K562 (cell line): ENCODE data around the gene SLC20A1. TPM values are rescaled to one million over a fixed set of nuclear protein-coding genes. Genes with fewer than 3 reads are reported as not detected.

Experiments
- BCOR ChIP-seq: fragments of 450-650 bp; IDR thresholded peaks from 2 replicates; pipeline ENCODE4 v1.6.1; 2016
- CEBPB ChIP-seq: fragments of 450-650 bp; IDR thresholded peaks from 2 replicates; pipeline ENCODE4 v1.6.1; 2016; ENCODE audit warnings: missing genetic modification characterization, missing compliant biosample characterization
- CEBPZ ChIP-seq: fragments of 150-350 bp; IDR thresholded peaks from 2 replicates; pipeline ENCODE4 v1.6.1; 2014; ENCODE audit warnings: low read depth, mild to moderate bottlenecking, low read length, borderline replicate concordance
- CHD4 ChIP-seq: fragments of 200-600 bp; sonication (generic); IDR thresholded peaks from 3 replicates; pipeline ENCODE4 v1.6.1; 2012; ENCODE audit warnings: low read depth, mild to moderate bottlenecking, mixed read lengths, low read length, inconsistent platforms; ENCODE audit not compliant: insufficient read depth, insufficient replicate concordance, poor library complexity, severe bottlenecking
- CSDE1 ChIP-seq, 2 experiments: fragments of 450-650 bp; IDR thresholded peaks; 2 replicates each; pipeline ENCODE4 v1.6.1; 2016; ENCODE audit warnings: mild to moderate bottlenecking in 1 of 2
- ELK3 ChIP-seq: fragments of 450-650 bp; formaldehyde crosslinking; IDR thresholded peaks from 2 replicates; pipeline ENCODE4 v1.4.0; 2020; ENCODE audit warnings: mild to moderate bottlenecking
- FOXA3 ChIP-seq, 2 experiments: fragments of 450-650 bp in 1 of 2; sonication (generic) in 1 of 2; formaldehyde crosslinking; IDR thresholded peaks in 1 of 2; conservative IDR thresholded peaks in 1 of 2; 2 replicates each; pipeline versions ENCODE4 v1.4.0 to v1.8.0; 2020 to 2022; ENCODE audit warnings: mild to moderate bottlenecking in 2 of 2, missing genetic modification reagents in 1 of 2
- FOXO4 ChIP-seq: fragments of 450-650 bp; formaldehyde crosslinking; IDR thresholded peaks from 2 replicates; pipeline ENCODE4 v1.4.0; 2020; ENCODE audit warnings: mild to moderate bottlenecking, moderate library complexity
- GABPA ChIP-seq: fragments of 200-800 bp; sonication (Bioruptor generic); conservative IDR thresholded peaks from 2 replicates; pipeline ENCODE4 v1.6.1; 2016; ENCODE audit warnings: low read depth, missing genetic modification characterization, missing compliant biosample characterization
- KDM2B ChIP-seq: fragments of 250-450 bp; sonication (Bioruptor Pico); IDR thresholded peaks from 2 replicates; pipeline ENCODE4 v1.8.0; 2021; ENCODE audit warnings: mild to moderate bottlenecking, moderate library complexity
- MCM2 ChIP-seq: fragments of 450-650 bp; IDR thresholded peaks from 2 replicates; pipeline ENCODE4 v1.6.1; 2017; ENCODE audit warnings: low read depth, mild to moderate bottlenecking
- NCOA1 ChIP-seq: fragments of 450-650 bp; IDR thresholded peaks from 2 replicates; pipeline ENCODE4 v1.6.1; 2016; ENCODE audit warnings: low read depth
- NFIC ChIP-seq: fragments of 450-650 bp; IDR thresholded peaks from 2 replicates; pipeline ENCODE4 v1.6.1; 2017; ENCODE audit warnings: mild to moderate bottlenecking, inconsistent platforms
- NR2C2 ChIP-seq, 2 experiments: fragments of 200-800 bp in 1 of 2; sonication (Bioruptor generic) in 1 of 2; sonication (generic) in 1 of 2; formaldehyde crosslinking in 1 of 2; IDR thresholded peaks; 2 replicates each; pipeline versions ENCODE4 v1.6.1 to v1.8.0; 2016 to 2022; ENCODE audit warnings: mild to moderate bottlenecking in 1 of 2, missing compliant biosample characterization in 1 of 2, missing genetic modification characterization in 1 of 2, missing genetic modification reagents in 1 of 2
- POLR2AphosphoS2 ChIP-seq: IDR thresholded peaks from 2 replicates; pipeline ENCODE4 v1.6.1; 2012; ENCODE audit warnings: low read length, improper control_type of control experiment
- RBM39 ChIP-seq: fragments of 200-400 bp; formaldehyde crosslinking; optimal IDR thresholded peaks from 2 replicates; pipeline ENCODE3; 2018; ENCODE audit warnings: low read depth, low read length
- RFX7 ChIP-seq: fragments of 250-450 bp; sonication (Bioruptor Pico); IDR thresholded peaks from 2 replicates; pipeline ENCODE4 v1.5.1; 2021; ENCODE audit warnings: mild to moderate bottlenecking
- SIN3A ChIP-seq, 2 experiments: fragments of 150-350 bp in 1 of 2; IDR thresholded peaks; 2 replicates each; pipeline ENCODE4 v1.6.1; 2011 to 2016; ENCODE audit warnings: borderline replicate concordance in 2 of 2, low read depth in 2 of 2, low read length in 2 of 2, mild to moderate bottlenecking in 2 of 2, moderate library complexity in 2 of 2; ENCODE audit not compliant: control insufficient read depth in 1 of 2
- SLC30A9 ChIP-seq: fragments of 250-450 bp; sonication (Bioruptor Pico); IDR thresholded peaks from 2 replicates; pipeline ENCODE4 v1.8.0; 2022; ENCODE audit warnings: mild to moderate bottlenecking, moderate library complexity
- TAF15 ChIP-seq: fragments of 200-400 bp; formaldehyde crosslinking; IDR thresholded peaks from 2 replicates; pipeline ENCODE4 v1.6.1; 2017; ENCODE audit warnings: mild to moderate bottlenecking, low read depth, low read length, moderate library complexity
- ZBTB8A ChIP-seq: fragments of 450-650 bp; IDR thresholded peaks from 2 replicates; pipeline ENCODE4 v1.6.1; 2018; ENCODE audit warnings: mild to moderate bottlenecking, moderate library complexity; ENCODE audit not compliant: partially characterized antibody
- ZNF699 ChIP-seq: fragments of 250-450 bp; sonication (Bioruptor Pico); IDR thresholded peaks from 2 replicates; pipeline ENCODE4 v1.8.0; 2021; ENCODE audit warnings: mild to moderate bottlenecking, moderate library complexity; ENCODE audit not compliant: insufficient replicate concordance
- ZSCAN29 ChIP-seq: fragments of 450-650 bp; IDR thresholded peaks from 2 replicates; pipeline ENCODE4 v1.6.1; 2017
- polyA plus RNA-seq, 8 experiments: library from polyadenylated mRNA; depleted of rRNA in 4 of 8; stranded (reverse) in 5 of 8; unstranded in 3 of 8; fragments of >200 nt; fragmentation: Nextera tagmentation in 2 of 8; fragmentation: Illumina TruSeq in 1 of 8; extraction: Ambion mirVana in 2 of 8; extraction: Trizol in 1 of 8; gene quantifications; 2 replicates each; pipeline versions ENCODE4 v1.2.1 to v1.2.3, GENCODE V29; 2011 to 2014; ENCODE audit warnings: inconsistent platforms in 1 of 8, missing spikeins in 1 of 8
- total RNA-seq, 7 experiments: library from RNA; depleted of rRNA in 6 of 7; stranded (reverse); fragments of >200 nt in 6 of 7; fragmentation: Illumina TruSeq in 2 of 7; extraction: Trizol in 2 of 7; gene quantifications; 2 replicates each; pipeline versions ENCODE4 v1.2.1 to v1.2.3, GENCODE V29; 2011 to 2021; ENCODE audit warnings: low replicate concordance in 1 of 7

SLC20A1 gene
- total and polyA plus RNA-seq, 9 of the 15 experiments (the other 6 are each of a cell fraction or from before 2014, with no cell fraction given): 53.8 to 150 (median 74.7) TPM

- TF ChIP-seq KDM2B (CRISPR knock-in tag) (no peak), SIN3A (IDR thresholded peaks at IDR 0.05; ENCODE audit: borderline replicate concordance in 2 of 2, control insufficient read depth in 1 of 2, low read depth in 2 of 2, low read length in 2 of 2) (no peak), BCOR (peak; percentile 45; the same call in 1 of the 2 replicates), MCM2 (no peak), ZNF699 (CRISPR knock-in tag) (no peak), CEBPB (tag) (no peak), FOXA3 (CRISPR knock-in tag; conservative IDR thresholded peaks at IDR 0.05 in 1 of 2, IDR thresholded peaks at IDR 0.05 in 1 of 2) (no peak), SLC30A9 (no peak), NR2C2 (CRISPR knock-in tag; IDR thresholded peaks at IDR 0.05) (no peak), NR2C2 (tag; IDR thresholded peaks at IDR 0.05) (peak; percentile 93), NCOA1 (peak; percentile 67), GABPA (tag) (peak; percentile 67), ZBTB8A (no peak), POLR2AphosphoS2 (no peak), CSDE1 (IDR thresholded peaks at IDR 0.05) (no peak), ELK3 (no peak), RBM39 (no peak), ZSCAN29 (no peak), NFIC (peak; percentile 81), RFX7 (CRISPR knock-in tag) (no peak), TAF15 (no peak), FOXO4 (no peak), CEBPZ (no peak), CHD4 (peak; percentile 53)
Observed at GRCh38 chr2:112683550-112684414, 38.0 kb downstream of the SLC20A1 start (continued).
